ENCODE data around the gene DAPP1.
"Not testable (repeated sequence)": the region's sequence is repeated elsewhere in the genome, so short reads cannot be mapped to it uniquely, and the experiment has no call there.

Gene DAPP1

DNA sequence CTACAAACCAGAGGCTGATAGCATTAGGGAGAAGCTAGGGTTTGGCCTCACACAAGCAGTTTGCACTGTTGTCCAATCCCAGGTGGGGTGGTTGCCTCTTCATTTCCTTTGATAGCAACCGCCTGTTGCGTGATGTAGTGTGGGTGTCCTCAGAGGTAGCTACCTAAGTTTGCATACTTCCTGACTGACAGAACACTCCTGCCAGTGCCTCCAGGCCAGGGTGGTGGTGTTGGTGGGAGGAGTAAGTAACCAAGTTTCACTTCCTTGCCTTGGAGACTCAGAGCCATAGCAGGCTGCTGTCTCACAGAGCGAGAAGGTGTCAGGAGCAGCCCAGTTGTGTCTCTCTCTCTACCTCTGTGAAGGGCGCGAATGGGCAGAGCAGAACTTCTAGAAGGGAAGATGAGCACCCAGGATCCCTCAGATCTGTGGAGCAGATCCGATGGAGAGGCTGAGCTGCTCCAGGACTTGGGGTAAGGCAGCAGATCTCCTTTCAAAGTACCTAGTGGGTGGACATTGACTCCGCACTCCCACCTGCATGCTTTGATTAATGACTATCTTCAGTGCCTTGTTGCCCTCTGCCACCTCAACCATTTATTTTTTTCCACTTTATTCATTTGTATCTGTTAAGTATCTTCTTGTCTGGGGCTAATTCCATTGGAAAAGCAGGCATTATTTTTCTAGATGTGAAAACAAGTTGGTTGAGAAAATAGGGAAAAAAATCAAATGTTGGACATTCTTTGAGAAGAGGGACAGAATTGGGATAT lies at the start of gene DAPP1:
DAPP1 (plus strand) TSS at position 283 of the 764 bp plus-strand sequence; CDS start at position 370, 87 bp downstream.
- peak; percentile 86 to 89 for ATAC-seq

DNA sequence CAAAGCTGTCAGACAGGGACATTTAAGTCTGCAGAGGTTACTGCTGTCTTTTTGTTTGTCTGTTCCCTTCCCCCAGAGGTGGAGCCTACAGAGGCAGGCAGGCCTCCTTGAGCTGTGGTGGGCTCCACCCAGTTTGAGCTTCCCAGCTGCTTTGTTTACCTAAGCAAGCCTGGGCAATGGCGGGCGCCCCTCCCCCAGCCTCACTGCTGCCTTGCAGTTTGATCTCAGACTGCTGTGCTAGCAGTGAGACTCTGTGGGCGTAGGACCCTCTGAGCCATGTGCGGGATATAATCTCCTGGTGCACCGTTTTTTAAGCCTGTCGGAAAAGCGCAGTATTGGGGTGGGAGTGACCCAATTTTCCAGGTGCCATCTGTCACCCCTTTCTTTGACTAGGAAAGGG lies 45.8 kb upstream of the DAPP1 start:
- ATAC-seq: not testable (repeated sequence)

DNA sequence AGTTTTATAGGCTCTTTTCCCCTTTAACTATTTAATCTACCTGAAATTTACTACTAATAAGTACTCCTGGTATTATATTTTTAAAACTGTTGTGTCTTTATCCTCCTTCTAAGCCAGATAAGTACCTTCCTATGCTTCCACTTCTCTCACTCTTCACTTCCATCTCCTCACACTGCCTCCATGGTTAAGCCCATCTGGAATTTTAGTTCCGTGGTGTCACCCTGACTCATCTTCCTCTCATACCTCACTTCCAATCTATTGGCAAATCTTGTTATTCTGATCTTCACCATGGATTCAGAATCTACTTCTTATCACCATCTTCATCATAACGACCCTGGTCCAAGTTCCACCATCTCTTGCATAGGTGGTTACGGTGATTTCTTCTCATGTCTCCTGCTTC lies 32.7 kb upstream of the DAPP1 start:
- ATAC-seq: no peak

GRCh38 chr4:99784842-99785241 lies 31.8 kb upstream of the DAPP1 start:
- ATAC-seq: no peak

DNA sequence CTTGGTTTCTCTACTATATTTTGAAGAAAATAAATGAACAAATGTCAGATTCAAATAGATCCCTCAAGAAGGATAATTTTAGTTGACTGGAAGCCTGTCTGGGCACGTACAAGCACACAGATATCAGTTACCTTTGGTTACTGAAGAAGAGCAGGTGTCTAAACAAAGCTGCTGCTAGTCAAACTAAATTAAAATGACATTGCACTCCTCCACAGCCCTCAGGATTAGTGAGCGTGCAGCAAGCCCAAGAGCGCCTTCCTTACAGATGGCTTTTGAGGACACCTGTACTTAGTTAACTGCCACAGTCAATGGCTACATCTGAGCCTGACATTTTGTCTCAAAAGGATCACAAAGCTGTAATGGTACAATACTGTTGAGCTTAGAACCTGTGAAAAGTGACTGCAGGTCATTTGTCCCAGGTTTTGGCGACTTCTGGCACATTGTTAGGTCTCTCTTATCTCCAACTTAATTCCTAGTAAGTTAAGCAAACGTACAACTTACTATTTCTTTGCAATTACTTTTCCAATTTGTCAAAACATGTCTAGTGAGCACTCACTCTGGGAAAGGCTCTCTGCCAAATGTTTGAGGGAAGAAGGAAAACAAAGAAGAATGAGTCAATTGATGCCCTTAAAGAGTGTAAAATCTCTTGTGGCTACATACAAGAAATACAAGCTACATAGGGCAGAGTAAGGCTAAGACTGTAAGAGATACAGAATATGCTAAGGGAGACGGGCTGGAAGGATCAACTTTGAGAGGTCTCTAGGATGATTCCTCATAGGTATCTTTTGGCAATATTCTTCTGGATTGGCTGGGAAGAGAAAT lies 25.6 kb upstream of the DAPP1 start:
- no peak for ATAC-seq

DNA sequence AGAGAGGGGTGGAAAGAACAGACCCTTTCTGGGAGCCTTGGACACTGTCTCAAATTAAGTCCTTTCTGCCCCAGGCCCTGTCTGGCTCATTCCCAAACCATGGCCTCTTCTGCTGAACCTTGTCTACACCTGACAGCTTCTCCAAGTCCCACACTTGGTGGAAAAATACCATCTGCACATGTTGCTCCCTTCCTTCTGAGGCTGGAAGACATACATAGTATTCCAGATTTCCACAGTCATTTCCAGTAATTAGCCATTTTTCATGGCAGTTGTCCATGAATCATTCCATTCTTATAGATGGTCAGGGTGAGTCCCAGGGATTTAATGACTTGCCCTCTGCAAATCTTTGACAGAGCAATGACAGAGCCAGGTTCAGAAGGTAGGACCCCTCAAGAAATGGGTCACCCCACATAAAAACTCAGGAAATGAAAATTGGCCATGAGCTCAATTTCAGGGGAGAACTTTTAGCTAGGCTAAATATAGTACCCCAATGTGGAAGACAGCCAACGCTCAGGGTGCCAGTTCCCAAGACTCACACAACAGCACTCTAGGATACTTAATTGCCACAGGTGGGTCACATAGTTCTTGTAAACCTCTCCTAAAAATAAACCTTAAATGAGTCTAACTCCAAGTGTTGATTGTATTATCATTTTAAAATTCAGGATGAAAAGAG lies 16.2 kb upstream of the DAPP1 start:
- ATAC-seq: no peak

DNA sequence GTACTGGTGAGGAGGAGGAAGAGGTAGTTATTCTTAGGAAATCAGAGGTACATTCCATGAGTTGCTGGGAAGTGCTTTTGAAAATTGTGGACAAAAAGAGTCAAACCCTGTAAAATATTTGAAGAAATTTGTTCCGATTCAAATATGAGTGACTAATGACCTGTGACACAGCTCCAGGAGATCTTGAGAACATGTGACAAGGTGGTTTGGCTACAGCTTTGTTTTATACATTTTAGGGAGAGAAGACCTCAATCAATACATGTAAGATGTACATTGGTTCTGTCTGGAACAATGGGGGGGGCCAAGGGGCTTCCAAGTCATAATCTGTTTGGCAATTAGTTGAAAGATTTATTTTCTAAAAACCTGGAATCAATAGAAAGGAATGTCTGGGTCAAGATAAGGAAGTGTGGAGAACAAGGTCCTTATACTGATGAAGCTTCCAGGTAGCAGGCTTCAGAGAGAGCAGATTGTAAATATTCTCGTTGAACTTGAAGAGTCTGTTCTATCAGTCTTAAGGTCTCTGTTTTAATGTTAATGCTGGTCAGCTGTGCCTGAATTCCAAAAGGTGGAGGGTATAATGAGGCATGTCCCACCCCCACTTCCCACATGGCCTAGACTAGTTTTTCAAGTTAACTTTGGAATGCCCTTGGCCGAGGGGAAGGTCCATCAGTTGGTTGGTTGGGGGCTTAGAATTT lies 15.5 kb upstream of the DAPP1 start:
- ATAC-seq: no peak

DNA sequence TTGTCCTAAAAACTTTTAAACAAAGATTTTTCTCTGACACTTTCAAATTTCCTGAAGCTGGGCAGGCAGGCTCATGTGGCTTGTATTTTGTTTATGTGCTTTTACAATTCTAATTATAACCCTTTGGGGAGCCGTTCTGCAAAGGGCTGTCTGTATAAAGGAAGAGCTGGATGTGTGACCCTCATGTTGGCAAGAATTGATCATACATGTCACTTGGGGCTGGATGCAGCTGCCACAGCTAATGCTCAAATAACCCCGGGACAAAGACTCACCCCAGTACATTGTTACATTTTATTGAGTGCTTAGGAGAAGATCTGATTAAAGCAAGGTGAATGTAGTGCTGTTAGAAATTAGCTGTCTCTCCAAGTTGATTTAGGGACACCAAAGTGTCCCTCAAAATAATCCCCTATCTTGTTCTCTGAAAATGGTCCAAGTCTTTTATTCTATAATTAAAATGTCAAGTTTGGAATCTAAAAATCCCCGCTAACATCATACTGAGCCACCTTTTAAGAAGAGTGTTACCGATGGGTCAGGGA lies 13.0 kb upstream of the DAPP1 start:
- ATAC-seq: no peak

- ATAC-seq: no peak
Observed at GRCh38 chr4:99806545-99806944, 10.1 kb upstream of the DAPP1 start.

DNA sequence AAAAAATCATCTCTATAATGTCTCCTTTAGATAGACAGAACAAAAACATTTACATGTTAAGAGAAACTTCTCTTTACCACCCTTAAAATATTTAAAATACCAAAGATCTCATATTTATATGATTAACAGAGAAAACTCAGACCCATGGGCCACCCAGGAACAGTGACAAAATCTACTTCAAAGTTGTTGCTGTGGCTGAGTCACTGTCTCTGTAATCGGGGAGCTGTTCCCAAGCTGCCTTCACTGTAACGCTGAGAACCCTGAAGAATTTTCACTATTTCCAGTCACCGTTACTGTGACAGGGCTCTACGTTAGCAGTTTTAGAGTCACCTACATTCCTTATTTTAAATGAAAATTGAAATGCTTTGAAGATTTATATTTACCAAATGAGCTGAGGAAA lies 9.0 kb upstream of the DAPP1 start:
- no peak for ATAC-seq

GRCh38 chr4:99808260-99808857 lies 8.3 kb upstream of the DAPP1 start:
- peak; percentile 85 to 88 for ATAC-seq

- ATAC-seq: no peak
Observed at GRCh38 chr4:99809326-99809725, 7.3 kb upstream of the DAPP1 start.

GRCh38 chr4:99810536-99810935 lies 6.1 kb upstream of the DAPP1 start:
- ATAC-seq: no peak

- no peak for ATAC-seq
Observed at GRCh38 chr4:99811117-99811516, 5.5 kb upstream of the DAPP1 start.

DNA sequence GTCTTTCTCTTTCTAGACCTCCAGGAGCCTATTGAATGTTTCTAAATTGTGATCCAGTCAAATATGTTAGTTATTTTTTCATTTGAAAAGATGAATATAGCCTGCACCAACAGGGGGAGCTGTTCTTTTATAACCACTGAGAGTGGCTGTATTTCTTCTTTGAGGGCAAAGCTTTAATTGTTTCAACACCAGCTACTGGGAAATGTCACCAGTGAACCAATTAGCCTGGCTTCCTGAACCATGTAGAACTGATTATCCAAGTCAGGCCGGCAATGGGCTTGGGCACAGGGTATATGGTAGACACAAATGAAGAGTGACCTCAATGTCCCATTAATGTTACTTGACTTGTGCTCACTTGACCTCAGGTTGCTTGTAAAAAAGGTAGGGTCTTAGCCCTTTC lies 4.8 kb upstream of the DAPP1 start:
- ATAC-seq: no peak

- ATAC-seq: peak; percentile 33 to 46
Observed at GRCh38 chr4:99815597-99816011, 1.0 kb upstream of the DAPP1 start.

DNA sequence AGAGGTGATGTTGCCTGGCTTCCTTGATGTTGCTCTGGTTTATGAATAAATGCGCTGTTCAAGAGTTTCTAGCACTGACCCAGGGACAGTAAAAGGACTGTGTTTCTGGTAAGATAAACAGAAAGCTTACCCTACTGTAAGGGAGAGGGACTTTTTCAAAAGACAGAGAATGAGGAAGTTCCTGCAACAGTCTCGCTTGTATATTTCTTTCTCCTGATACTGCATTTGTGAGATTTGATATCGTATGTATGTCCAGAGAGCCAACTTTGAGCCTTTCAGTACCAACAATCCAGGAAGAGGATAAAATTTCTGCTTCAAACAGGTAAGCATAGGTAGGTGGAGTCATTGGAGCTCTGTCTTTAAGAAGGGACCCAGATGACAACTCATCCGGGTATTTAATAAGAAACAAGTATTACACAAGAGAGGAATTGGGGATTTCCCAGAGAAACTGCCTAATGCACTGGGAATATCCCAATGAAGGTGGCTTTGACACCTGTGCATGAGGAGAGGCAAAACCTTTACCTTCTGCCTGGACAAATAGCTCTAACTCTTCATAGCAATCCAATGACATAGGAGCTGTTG lies 773 bp downstream of the DAPP1 start:
- ATAC-seq: peak; percentile 3 to 6

DNA sequence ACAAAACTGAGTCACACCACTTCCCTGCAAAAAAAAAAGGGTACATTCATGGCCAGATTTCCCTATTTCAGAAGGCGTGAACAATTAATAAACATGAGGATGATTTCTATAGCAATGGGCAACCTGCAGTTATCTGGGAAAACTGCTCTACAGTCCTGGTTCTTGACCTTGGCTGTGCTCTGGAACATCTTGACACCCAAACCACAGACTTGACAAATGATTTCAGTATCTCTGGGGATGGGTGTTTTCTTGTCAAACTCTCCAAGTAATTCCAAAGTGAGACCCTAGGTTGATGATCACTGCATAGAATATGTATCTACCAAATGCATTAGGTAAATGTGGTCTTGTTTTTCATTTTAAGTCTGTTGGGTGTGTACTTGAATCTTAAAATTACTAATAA lies 2.0 kb downstream of the DAPP1 start:
- ATAC-seq: no peak

DNA sequence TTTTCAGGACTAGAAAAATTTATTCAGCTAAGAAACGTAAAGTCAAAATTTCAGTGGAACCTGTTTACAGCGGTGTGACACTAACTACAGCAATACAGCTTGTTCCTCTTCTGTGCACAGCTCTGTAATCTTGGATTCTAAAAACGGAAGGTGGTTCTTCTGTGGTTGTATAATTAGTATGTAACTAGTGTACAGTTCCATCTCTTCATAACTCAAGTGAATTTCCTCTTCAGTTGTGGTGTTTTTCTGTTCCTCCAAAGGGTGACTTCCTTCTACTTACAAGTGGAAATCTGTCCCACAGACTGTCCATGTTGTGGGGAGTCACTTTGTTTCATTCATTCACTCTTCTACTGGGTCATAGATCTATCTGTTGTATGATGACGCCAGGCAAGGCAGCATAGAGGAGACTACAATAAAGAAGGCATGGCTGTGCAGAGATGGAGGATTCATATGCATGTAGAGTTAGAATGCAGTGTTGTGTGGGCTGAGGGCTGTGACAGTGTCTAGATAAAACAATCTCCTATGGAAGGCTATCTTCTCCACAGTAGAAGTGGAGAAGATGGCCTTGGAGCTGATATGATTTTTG lies 5.4 kb downstream of the DAPP1 start:
- ATAC-seq: no peak

DNA sequence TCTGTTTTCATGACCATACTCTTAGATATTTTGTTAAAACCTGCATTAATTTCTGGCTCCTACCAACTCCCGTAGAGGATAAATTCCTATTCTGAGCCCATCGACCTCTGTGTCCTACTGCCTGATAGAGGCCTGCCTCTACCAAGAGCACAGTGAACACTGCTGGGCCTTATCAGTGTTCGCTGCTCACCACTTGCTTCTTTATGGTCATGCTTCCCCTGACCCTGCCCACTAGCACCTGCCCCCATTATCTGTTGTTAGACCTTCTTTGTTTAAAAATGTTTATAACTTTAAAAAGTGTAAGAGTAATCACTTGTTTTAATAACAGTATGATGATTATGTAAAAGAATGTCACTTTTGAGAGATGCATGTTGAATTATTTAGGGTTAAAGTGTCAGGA lies 6.1 kb downstream of the DAPP1 start:
- no peak for ATAC-seq

DNA sequence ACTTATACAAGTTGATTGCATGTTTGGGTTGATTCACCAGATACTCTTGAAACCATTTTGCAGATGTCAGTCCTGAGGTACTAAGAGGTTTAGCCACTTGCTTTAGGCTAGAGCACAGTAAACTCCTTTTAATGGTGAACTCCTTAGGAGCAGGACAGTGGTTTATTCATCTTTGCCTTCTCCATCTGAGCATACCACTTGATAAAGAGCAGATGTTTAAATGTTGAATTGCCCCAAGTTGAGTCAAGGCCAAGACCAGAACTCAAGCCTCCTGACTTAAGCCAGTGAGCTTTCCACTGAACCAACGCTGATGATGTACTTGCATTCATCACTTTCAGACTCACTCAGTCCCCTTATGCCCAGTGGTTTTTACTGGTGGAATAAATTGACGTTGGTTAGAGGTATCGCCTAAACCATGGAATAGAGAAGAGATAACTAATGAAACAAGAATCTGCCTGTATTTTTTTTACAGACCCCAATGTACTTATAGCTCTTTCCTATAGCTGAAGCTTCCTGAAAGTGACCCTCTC lies 7.5 kb downstream of the DAPP1 start:
- no peak for ATAC-seq
